ENCODE data around the gene MTA3. TPM values are rescaled to one million over a fixed set of nuclear protein-coding genes. Genes with fewer than 3 reads are reported as not detected.

The MTA3 gene
- total RNA-seq, 1 experiment from 2014 or later: 61.8 TPM

DNA sequence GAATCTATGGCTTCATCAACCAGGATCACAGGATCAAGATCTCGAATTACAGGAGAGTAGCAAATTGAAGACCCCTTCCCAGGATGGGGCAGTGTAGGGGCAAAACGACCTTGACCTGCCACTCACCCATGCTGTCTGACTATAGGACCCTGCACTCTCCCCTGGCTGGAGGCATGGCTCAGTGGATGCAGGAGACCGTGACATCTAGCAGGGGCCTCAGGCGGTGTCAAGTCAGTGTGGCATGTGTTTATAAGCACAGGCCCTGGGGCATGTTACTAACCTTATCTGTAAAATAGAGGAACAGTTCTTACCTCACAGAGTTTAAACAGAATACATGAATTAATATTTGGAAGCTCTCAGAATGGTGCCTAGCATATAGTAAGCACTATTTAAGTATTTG, 220.4 kb downstream of the MTA3 start:
- DNase-seq: peak in 1 of 2 experiments; percentile 49
- Histone ChIP-seq H3K27ac (no peak overlapping the region), H3K27me3 (no peaks in the 10 kb centered on the region), H3K36me3 (no peaks in the 10 kb centered on the region), H3K4me1 (peaks cover 48% of the 10 kb centered on the region), H3K9me3 (replicated peaks) (no peaks in the 10 kb centered on the region), H3K4me3 (no peak overlapping the region)

GRCh38 chr2:42789751-42790150, 221.3 kb downstream of the MTA3 start:
- Histone ChIP-seq H3K27me3 (no peaks in the 10 kb centered on the region), H3K36me3 (no peaks in the 10 kb centered on the region), H3K4me3 (no peak overlapping the region), H3K4me1 (peaks cover 50% of the 10 kb centered on the region), H3K9me3 (replicated peaks) (no peaks in the 10 kb centered on the region), H3K27ac (no peak overlapping the region)
- no peak for DNase-seq

DNA sequence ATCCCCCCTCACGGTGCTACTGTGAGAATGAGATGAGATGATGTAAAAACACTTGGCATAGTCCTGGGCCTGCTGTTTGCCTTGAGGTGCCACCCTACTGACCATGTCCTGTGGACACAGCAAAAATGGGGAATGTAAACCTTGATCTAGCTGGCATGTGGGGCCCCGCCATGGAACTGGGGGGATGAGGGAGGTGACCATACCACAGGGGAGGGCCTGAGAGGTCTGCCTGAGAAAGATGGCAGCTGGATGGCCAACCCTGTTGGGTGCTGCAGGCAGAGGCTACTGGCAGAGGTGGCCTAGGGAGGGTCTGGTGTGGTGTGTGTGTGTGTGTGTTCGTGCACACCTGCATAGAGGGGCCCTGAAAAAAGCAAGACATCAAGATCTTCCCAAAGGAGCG, 223.2 kb downstream of the MTA3 start:
- peak overlapping the region; percentile 63 for H3K4me3 ChIP-seq
- H3K27me3 ChIP-seq: no peaks in the 10 kb centered on the region
- H3K36me3 ChIP-seq: no peaks in the 10 kb centered on the region
- DNase-seq: no peak
- H3K27ac ChIP-seq: no peak overlapping the region
- H3K4me1 ChIP-seq: peaks cover 46% of the 10 kb centered on the region
- H3K9me3 ChIP-seq (replicated peaks): no peaks in the 10 kb centered on the region

GRCh38 chr2:42792087-42792582, 223.7 kb downstream of the MTA3 start:
- Histone ChIP-seq H3K9me3 (replicated peaks) (peaks cover 3% of the 10 kb centered on the region; the same call in 1 of the 2 replicates), H3K36me3 (no peaks in the 10 kb centered on the region), H3K27ac (peak overlapping the region; percentile 78), H3K4me3 (peak overlapping the region; percentile 63), H3K4me1 (peaks cover 45% of the 10 kb centered on the region), H3K27me3 (no peaks in the 10 kb centered on the region)
- no peak for DNase-seq

DNA sequence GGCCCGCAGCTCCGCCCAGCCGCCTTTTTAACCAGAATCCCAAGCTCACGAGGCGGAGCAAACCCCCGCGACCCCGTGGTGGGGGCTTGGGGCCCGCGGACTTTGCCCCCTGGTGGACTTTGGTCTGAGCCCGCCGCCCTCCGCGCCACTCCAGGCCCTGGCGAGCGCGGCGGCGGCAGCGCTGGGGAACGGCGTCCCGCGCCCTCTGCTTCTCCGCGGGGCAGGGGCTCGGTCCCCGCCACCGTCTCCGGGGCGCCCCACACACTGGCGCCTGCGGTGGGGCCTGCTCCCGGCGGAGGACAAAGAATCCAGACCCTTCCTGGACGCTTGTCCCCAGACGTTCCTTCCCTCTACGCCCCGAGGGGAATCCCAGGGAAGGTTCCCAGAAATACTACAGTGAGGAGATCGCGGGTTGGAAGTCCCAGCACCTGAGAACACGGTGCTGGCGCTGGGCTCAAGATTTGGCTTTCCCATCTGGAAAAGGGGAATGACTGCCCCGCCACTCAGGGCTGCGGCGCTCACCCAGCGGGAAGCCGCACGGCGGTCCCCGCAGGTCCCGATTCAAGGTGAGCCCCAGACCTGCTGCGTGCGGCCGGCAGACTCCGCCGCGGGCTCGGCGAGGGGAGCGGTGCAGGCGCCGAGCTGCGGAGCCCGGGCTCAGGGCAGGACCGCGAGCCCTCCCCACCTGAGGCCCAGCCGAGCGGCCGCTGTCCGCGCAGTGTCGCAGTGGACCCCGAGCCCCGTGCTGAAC, 224.3 kb downstream of the MTA3 start, which contains the start of gene HAAO:
Gene HAAO (minus strand): TSS at position 1 of the 751 bp plus-strand sequence. CDS start 47 bp downstream, outside the sequence.
- peak within 1 kb of the TSS; percentile 63 for H3K4me3 ChIP-seq
- DNase-seq: peak; percentile 59 to 62
- H3K9me3 ChIP-seq (replicated peaks): peaks cover 3% of the 10 kb centered on the region; the same call in 1 of the 2 replicates
- H3K4me1 ChIP-seq: peaks cover 40% of the 10 kb centered on the region
- H3K27me3 ChIP-seq: no peaks in the 10 kb centered on the region
- peak within 1 kb of the TSS; percentile 78 for H3K27ac ChIP-seq
- no peaks in the 10 kb centered on the region for H3K36me3 ChIP-seq

- Histone ChIP-seq H3K36me3 (no peaks in the 10 kb centered on the region), H3K4me3 (peak overlapping the region; percentile 63), H3K27me3 (no peaks in the 10 kb centered on the region), H3K27ac (peak overlapping the region; percentile 78), H3K9me3 (replicated peaks) (peaks cover 3% of the 10 kb centered on the region; the same call in 1 of the 2 replicates), H3K4me1 (peaks cover 31% of the 10 kb centered on the region)
- peak; percentile 31 to 57 for DNase-seq
Observed at GRCh38 chr2:42793334-42794270, 225.2 kb downstream of the MTA3 start.

- no peak overlapping the region for H3K27ac ChIP-seq
- H3K36me3 ChIP-seq: no peaks in the 10 kb centered on the region
- DNase-seq: no peak
- no peaks in the 10 kb centered on the region for H3K27me3 ChIP-seq
- no peak overlapping the region for H3K4me3 ChIP-seq
- H3K9me3 ChIP-seq (replicated peaks): peaks cover 3% of the 10 kb centered on the region; the same call in 1 of the 2 replicates
- peaks cover 23% of the 10 kb centered on the region for H3K4me1 ChIP-seq
Observed at GRCh38 chr2:42794271-42795046, 226.0 kb downstream of the MTA3 start.

- H3K9me3 ChIP-seq (replicated peaks): peaks cover 3% of the 10 kb centered on the region; the same call in 1 of the 2 replicates
- H3K27me3 ChIP-seq: no peaks in the 10 kb centered on the region
- H3K4me1 ChIP-seq: peaks cover 24% of the 10 kb centered on the region
- H3K4me3 ChIP-seq: no peak overlapping the region
- H3K36me3 ChIP-seq: no peaks in the 10 kb centered on the region
- no peak for DNase-seq
- peak overlapping the region; percentile 89 for H3K27ac ChIP-seq
Observed at GRCh38 chr2:42795275-42795674, 226.8 kb downstream of the MTA3 start.

DNA sequence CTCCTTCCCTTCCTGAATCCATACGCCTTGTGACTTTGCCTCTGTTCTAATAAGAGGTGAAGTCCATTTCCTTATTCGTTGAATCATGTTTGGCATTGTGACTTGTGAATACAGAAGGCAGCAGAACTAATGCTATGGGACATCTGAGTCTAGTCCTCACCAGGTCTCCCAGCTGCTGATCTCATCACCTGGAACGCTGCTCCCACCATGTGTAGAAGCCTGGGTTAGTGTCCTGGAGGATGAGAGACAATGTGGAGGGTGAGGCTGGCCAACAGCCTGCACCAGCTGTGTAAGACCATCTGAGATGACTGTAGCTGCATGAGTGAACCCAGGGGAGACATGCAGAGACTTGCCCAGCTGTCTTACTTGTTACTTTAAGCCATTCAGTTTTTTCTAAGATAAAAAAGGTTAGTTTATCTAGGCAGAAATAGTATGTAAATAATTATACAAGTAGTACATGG, 227.4 kb downstream of the MTA3 start:
- Histone ChIP-seq H3K9me3 (replicated peaks) (peaks cover 3% of the 10 kb centered on the region; the same call in 1 of the 2 replicates), H3K4me1 (peaks cover 24% of the 10 kb centered on the region), H3K27ac (peak overlapping the region; percentile 89), H3K36me3 (no peaks in the 10 kb centered on the region), H3K27me3 (no peaks in the 10 kb centered on the region), H3K4me3 (peak overlapping the region; percentile 43)
- peak; percentile 86 to 94 for DNase-seq

DNA sequence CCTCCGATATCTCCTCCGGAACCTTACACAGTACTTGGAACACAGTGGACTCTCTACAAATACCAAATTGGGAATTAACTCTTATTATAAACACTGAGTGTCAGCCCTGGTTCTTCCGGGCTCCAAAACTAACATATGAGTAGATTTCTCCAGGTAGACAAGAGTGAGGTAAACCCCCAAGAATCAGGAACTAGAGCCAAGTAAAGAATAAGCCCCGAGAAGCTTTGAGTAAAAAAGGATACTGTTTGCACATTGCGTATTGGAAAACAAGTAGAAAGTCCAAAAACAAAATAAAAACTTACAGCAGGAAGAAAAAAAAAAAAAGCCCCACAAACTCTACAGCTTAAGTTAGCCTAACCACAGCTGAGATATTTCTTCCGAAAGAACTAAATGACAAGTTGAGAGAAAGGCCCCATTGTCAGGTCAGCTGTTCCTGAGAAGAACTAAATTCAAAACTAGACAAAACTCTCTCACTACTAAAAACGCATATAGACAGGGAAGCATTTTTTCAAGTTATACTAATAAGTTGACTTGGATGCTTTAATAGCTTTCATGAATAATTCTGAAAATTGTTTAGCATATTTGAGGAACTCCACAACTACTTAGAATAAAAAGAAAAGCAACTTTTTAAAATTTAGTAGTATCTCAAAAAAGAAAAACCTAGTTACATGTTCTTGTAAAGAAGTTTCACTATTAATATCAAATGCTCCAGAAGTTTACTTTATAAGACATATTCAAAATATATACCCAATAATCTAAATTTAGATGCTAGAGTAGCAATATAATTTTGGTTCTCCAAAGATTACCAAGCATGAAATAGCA, 228.2 kb downstream of the MTA3 start:
- Histone ChIP-seq H3K4me3 (peak overlapping the region; percentile 43), H3K4me1 (peaks cover 24% of the 10 kb centered on the region), H3K36me3 (no peaks in the 10 kb centered on the region), H3K27me3 (no peaks in the 10 kb centered on the region), H3K27ac (peak overlapping the region; percentile 89), H3K9me3 (replicated peaks) (peaks cover 3% of the 10 kb centered on the region; the same call in 1 of the 2 replicates)
- peak in 1 of 2 experiments; percentile 75 for DNase-seq

- no peaks in the 10 kb centered on the region for H3K36me3 ChIP-seq
- H3K4me3 ChIP-seq: no peak overlapping the region
- DNase-seq: no peak
- peaks cover 3% of the 10 kb centered on the region; the same call in 1 of the 2 replicates for H3K9me3 ChIP-seq (replicated peaks)
- peaks cover 24% of the 10 kb centered on the region for H3K4me1 ChIP-seq
- H3K27ac ChIP-seq: peak overlapping the region; percentile 89; the same call in 1 of the 2 replicates
- no peaks in the 10 kb centered on the region for H3K27me3 ChIP-seq
Observed at GRCh38 chr2:42797281-42797680, 228.8 kb downstream of the MTA3 start.

DNA sequence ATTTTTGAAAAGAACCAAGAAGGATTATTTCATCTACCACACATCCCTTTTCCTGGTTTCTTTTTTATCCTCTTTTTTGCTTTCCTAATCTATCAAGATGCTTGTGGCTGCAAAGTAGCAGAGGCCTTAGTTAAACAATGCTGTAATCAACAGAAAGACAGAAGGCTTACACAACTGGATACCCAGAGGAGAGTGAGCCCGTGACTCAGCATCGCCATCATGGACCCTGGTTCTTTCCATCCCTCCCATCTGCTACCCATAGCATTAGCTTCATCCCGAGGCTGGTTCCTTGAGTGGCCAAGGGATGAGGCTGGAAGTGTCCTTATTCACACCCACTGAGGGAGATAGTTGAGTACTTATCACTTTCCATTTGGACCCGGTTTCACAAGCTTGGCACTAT, 231.4 kb downstream of the MTA3 start:
- no peaks in the 10 kb centered on the region for H3K27me3 ChIP-seq
- H3K4me1 ChIP-seq: peaks cover 18% of the 10 kb centered on the region
- no peak overlapping the region for H3K4me3 ChIP-seq
- DNase-seq: no peak
- H3K27ac ChIP-seq: no peak overlapping the region
- H3K9me3 ChIP-seq (replicated peaks): peaks cover 3% of the 10 kb centered on the region; the same call in 1 of the 2 replicates
- no peaks in the 10 kb centered on the region for H3K36me3 ChIP-seq

- H3K4me3 ChIP-seq: no peak overlapping the region
- no peaks in the 10 kb centered on the region for H3K36me3 ChIP-seq
- no peak overlapping the region for H3K27ac ChIP-seq
- DNase-seq: no peak
- H3K4me1 ChIP-seq: peaks cover 16% of the 10 kb centered on the region
- peaks cover 3% of the 10 kb centered on the region; the same call in 1 of the 2 replicates for H3K9me3 ChIP-seq (replicated peaks)
- no peaks in the 10 kb centered on the region for H3K27me3 ChIP-seq
Observed at GRCh38 chr2:42800461-42800962, 232.1 kb downstream of the MTA3 start.
